Measurements from ENCODE around the gene NNAT.
"Not testable (repeated sequence)": the region's sequence is repeated elsewhere in the genome, so short reads cannot be mapped to it uniquely, and the experiment has no call there.

The NNAT gene

DNA sequence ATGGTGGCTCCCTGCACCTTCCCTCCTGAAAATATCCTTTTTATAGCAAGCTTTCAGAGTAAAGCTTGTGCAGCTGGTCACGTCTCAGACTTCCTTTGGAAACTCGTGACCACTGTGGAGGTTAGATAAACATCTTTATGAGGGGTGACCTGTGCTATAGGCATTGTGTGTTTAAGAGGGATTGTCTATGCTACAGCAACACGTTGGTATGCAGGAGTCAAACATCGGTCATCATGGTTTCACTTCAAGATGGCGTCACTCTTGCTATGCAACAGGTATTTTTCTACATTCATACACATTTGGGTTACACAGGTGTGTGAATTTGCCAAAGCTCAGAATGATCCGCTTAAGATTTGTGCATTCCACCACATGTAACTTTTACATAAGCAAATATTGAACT is 21.2 kb downstream of the NNAT start:
- DNase-seq = no peak

DNA sequence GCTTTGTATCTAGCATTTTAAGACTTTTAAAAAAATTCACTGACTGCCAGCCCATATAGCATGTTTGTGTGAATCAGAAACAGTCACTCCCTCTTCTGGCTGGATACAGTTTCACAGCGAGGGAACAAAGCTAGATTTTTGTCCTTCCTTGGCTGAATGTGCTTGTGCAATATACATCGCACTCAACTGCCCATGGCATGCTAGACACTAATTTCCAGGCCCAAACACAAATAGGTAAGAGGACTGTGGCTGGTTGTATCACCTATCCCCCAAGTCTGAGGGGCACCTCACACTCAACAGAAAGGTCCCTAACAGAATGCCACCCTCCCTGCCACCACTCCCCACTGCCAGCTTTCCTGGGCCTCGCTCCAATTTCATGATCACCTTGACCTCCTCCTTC is 22.8 kb downstream of the NNAT start:
- no peak for DNase-seq

DNA sequence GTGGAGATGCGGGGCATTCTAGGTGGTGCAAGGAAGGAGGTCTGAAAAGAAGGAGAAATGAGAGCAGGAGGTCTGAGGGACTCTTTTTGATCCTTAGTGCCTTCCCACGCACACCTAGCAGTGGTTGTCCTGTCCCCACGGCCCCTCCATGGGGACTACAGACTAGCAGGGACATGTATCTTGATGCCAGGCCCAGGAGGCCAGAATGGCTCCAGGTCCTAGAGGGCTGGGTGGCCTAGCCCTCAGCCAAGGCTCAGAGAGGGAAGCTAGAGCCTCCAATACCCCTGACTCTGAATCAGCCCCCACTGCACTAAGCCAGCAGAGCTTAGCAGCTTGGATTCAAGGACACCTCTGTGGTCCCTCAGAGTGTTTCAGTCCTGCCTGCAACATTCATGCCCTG is 23.3 kb downstream of the NNAT start:
- no peak for DNase-seq

DNA sequence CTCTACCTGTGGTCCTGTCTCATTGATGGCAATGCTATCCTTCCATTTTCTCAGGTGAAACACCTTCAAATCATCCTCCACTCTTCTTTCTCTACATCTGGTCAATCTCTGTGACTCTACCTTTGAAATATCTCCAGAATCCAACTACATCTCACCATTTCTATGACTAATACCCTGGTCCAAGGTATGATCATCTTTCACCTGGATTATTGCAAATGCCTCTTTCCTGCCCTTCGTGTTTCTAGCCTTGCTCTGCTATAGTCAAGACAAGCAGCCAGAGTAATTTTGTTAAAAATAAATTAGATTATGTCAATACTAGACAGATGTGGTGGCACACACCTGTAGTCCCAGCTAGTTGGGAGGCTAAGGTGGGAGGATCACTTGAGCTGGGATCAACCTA is 24.5 kb downstream of the NNAT start:
- no peak for DNase-seq

DNA sequence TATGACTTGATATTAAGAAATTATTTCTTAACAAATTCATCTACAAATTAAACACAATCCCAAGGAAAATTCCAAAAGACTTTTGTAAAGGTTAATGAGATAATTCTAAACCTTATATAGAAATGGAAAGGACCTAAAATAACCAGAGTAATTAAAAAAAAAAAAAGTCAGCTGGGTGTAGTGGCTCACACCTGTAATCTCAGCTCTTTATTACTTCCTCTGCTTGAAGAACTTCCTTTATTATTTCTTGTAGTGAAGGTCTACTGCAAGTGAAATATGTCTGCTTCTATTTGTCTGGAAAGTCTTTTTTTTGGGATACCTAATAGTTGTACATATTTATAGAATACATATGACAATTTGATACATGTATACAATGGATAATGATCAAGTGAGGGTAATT is 26.9 kb downstream of the NNAT start:
- no peak for DNase-seq

DNA sequence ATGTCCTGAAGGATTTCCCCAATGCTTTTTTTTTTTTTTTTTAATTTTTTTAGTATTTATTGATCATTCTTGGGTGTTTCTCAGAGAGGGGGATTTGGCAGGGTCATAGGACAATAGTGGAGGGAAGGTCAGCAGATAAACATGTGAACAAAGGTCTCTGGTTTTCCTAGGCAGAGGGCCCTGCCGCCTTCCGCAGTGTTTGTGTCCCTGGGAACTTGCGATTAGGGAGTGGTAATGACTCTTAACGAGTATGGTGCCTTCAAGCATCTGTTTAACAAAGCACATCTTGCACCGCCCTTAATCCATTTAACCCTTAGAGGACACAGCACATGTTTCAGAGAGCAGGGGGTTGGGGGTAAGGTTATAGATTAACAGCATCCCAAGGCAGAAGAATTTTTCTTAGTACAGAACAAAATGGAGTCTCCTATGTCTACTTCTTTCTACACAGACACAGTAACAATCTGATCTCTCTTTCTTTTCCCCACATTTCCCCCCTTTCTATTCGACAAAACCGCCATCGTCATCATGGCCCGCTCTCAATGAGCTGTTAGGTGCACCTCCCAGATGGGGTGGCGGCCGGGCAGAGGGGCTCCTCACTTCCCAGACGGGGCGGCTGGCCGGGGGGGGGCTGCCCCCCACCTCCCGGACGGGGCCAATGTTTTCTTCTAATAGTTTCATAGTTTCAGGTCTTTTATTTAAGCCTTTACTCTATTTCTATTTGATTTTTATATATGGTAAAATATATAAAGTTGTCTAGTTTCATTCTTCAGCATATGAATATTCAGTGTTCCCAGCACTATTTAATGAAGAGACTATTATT is 29.3 kb downstream of the NNAT start:
- DNase-seq = not testable (repeated sequence)

DNA sequence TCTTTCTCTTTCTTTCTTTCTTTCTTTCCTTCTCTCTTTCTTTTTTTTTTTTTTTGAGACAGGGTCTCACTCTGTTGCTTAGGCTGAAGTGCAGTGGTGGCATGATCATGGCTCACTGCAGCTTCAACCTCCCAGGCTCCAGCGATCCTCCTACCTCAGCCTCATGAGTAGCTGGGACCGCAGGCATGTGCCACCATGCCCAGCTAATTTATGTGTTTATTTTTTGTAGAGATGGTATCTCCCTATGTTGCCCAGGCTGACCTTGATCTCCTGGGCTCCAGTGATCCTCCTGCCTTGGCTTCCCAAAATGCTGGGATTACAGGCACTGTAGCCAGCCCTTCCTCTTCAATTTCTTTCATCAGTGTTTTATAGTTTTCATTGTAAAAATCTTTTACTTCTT is 30.6 kb downstream of the NNAT start:
- DNase-seq = not testable (repeated sequence)

DNA sequence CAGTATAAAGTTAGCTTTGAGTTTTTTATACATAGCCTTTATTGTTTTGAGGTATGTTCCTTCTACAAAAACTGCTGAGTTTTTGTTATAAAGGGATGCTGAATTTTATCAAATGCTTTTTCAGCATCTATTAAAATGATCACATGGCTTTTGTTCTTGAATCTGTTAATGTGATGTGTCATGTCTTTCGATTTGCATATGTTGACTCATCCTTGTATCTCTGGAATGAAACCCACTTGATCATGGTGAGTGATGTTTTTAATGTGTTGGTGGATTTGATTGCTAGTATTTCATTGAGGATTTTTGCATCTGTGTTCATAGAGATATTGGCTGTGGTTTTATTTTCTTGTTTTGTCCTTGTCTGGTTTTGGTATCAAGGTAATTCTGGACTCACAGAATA is 31.4 kb downstream of the NNAT start:
- DNase-seq = peak; percentile 49

DNA sequence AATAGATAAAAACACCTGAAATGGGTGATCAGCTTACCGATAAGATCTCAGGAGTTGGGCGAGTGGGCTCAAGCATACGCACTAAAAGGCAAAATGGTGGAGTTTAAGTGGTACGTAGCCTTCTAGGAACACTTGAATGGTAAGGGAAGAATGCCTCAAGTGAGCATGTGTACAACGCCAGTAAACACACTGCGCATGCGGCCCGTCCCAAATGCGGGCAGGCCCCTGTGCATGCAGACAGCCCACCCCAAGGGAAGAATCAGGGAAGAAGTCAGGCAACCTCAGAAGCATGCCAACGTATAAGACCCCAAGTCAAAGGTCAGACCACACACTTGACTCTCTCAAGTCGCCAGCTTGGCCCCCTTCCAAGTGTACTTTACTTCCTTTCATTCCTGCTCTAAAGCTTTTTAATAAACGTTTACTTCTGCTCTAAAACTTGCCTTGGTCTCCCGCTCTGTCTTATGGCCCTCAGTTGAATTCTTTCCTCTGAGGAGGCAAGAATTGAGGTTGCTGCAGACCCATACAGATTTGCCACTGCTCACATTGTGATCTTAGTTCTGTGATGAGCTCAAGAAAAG is 33.8 kb downstream of the NNAT start:
- DNase-seq = not testable (repeated sequence)

DNA sequence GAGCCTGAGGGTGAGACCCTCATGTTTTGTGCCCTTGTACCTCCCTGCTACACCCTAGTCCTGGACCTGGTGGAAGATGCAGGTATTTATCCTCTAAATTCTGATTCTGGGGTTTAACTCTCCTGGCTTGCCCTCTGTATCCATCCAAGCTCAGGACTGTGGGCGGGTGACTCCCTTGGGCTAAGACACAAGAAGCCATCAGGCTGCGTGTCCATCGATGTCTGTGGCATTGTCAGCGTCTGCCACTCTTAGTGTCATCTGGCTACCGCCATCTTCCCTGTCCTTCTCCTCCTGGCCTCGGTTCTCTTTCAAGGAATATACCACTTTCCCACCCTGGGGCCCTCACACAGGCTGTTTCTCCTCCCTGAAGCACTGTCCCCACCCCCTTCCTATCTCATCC is 35.5 kb downstream of the NNAT start:
- no peak for DNase-seq

DNA sequence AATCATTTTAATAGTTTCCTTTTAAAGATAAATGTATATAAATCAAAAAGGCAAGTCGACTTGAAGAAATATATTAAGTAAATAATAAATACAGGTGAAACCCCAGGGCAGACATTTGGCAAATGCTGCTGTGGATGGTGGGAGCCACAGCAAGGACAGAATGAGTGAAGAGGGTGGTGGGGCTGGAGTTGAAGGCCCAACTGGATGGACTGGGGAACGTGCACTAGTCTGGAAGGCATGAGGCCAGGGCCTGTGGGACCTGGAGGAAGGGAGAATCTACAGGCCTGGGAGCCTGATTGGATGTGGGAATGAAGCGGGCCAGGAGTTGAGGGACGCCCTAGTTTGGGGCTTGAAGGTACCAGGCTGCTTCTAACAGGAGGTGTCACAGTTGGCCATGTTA is 37.3 kb downstream of the NNAT start:
- DNase-seq = no peak

DNA sequence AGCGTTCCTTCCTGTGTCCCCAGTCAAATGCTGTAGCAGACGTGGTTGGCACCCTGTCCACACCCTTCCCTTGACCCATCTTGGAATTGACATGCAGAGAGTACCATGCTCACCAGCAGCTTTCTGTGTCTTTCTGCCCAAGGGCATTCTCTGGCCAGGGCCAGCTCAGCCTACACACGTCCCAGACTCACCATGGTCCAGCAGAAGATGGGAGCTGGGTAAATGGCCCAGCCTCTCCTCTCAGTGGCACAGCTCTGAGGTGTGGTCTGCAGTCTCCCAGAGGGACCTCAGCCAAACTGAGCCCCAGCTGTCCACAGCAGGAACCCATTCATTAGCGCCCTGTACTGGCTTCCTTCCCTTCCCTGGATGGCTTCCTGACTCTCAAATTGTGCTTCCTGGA is 37.7 kb downstream of the NNAT start:
- DNase-seq = no peak

DNA sequence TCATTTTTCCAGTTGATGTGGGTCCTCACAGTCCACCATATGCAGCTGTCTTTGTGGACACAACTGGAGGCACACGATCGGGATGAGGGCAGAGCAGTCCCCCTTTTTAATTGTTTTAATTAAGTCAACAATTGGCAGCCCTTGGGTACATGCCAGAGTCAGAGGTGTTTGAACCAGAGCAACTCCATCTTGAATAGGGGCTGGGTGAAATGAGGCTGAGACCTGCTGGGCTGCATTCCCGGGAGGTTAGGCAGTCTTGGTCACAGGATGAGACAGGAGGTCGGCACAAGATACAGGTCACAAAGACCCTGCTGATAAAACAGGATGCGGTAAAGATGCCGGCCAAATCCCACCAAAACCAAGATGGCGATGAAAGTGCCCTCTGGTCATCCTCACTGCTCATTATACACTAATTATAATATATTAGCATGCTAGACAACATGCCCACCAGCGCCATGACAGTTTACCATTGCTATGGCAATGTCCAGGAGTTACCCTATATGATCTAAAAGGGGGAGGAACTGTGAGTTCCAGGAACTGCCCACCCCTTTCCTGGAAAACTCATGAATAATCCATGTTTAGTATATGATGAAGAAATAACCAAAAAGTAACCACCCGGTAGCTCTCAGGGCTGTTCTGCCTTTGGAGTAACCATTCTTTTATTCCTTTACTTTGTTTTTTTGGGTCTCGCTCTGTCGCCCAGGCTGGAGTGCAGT is 38.4 kb downstream of the NNAT start:
- DNase-seq = no peak

DNA sequence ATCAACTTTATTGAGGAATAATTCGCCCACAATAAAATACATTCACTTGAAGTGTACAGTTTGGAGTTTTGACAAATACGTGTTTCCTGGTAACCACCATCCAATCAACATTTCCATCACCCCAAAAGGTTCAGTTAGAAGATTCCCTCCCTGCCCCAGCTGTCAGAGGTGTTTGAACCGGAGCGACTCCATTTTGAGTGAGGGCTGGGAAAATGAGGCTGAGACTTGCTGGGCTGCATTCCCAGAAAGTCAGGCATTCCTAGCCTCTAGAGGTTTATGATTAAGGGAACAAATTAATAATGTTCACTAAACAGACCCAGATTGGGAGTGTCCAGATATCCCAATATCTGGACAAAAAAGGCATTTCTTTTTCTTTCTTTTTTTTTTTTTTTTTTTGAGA is 39.6 kb downstream of the NNAT start:
- no peak for DNase-seq

DNA sequence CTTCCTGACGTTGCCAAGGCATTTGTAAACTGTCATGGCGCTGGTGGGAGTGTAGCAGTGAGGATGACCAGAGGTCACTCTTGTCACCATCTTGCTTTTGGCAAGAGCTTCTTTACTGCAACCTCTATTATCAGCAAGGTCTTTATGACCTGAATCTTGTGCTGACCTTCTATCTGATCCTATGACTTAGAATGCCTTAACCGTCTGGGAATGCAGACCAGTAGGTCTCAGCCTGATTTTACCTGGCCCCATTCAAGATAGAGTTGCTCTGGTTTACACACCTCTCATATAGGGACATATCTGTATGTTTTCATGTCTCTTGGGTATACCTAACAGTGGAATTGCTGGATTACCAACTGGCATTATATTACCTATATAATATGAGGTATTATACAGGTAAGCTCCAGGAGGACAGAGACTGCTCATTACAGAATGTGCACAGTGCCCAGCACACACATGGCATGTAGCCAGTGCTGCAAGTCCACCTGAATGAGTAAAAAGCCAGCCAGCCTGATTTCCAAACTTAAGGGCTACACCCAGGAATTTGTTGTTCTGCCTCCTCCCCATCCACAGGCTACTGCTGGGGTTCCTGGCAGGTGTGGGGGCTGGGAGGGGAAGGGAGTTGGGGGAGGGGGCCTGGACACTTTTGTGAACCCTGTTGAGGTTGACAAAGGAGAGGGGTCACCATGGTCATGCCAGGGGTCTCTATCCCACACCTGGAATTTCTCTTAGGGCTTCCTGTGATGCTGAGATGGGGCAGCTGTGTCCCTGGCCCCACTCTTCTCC is 41.8 kb downstream of the NNAT start:
- DNase-seq = no peak

DNA sequence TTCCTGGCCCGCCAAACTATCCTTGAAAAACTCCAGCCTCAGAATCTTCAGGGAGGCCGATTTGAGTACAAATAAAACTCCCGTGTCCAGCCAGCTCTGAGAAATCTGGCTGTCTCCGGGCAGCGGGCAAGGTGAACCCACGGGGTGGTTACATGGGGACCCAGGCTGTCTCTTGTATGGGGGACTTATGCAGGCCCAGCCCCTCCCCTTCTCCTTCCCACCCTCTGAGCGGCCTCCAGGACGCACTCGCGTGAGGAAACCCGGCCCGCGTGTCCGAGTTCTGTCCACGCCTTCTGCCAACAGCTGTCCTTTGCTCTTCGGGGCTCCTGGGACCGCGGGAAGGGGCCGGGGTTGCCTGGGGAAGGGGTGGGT is 43.0 kb downstream of the NNAT start:
- DNase-seq = no peak

DNA sequence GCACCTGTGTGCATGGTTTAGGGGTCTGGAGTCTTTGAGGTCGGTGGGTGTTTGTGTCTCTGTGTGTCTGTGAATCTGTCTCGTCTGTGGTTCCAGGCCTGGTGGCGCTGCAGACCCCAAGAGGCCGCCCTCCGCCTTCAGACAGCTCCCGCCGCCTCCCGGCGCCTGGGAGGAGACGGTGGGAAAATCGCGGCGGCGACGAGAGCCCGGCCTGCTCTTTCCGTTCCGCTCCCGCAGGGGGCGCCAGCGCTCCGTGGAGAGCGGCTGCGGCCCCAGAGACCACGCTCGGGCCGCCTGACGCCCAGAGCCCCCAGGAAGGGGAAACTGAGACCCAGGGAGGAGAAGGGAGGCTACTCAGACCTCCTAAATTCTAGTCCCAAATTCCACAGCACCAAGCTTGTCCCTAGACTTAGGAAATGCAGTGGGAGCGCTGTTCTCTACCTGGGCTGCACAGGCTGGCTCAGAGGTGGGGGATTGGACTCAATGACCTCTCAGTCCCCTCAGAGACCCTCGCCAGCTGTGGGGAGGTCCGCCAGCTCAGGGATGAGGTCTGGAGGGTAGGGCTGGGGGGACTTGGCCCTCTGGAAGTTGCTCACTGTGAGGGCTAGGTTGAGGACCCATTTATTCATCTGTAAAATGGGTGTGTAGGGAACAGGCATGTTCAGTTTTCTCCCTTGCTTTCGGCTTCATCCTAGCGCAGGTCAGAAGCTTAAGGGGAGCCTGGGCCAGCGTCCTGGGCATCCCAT is 43.5 kb downstream of the NNAT start:
- DNase-seq = peak; percentile 18

DNA sequence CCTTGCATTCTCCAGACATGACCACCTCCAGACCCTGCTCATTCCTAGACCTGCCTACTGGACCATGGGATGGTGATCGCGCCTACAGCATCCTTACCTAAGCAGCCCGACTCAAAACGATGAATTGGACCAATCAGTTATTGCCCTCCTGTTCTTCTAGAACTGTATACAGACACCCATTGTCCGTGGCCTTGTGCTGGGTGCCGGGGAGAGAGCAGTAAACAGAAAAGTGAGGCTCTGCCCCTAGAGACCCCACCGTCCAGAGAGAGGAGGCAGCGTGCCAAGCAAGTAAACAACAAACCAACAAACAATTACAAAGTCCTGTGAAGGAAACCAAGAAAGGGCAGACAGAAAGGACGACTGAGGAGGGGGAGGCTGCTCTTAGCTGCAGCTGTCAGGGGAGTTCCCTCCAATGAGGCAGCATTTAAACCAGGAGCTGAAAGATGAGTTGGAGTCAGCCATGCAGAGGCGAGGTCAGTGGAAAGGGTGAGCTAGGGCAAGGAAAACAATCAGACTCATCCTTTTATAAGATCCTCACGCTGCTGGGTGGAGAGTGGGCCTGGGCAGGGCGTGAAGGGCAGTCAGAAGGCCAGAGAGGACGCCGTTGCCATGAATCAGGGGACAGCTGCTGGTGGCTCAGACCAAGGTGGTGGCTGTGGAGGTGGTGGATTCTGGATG is 44.2 kb downstream of the NNAT start:
- no peak for DNase-seq

DNA sequence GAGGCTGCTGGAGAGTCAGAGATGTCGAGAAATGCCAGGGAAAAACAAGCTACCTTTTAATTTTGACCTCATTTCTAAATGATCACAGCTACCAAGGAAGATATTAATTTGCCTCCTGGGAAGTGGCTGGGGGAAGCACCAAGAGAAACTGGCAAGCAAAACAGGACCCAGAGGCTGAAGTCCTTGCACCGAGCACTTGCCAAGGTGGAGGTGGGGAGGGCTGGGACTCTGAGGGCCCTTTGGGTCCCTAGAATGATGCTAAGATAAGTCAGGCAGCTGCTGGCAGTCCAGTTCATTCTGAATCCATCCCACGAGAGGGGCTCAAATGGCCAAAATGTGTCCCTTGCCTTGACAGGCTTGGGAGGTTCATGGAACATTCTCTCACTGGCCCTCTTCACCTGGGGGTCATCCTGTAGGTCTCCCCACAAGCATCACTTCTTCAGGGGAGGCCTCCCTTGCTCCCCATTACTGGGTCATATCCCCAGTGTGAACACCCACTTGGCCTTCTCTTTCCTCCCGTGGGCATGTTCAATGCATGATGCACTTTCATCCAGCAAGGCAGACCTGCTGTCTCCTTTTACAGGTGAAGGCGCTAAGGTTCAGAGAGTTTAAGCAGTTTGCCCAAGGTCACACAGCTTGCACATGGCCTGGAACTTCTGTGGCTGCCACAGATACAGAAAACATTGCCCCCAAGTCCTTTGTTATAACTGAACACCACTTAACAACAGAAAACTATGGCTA is 45.7 kb downstream of the NNAT start:
- DNase-seq = no peak

DNA sequence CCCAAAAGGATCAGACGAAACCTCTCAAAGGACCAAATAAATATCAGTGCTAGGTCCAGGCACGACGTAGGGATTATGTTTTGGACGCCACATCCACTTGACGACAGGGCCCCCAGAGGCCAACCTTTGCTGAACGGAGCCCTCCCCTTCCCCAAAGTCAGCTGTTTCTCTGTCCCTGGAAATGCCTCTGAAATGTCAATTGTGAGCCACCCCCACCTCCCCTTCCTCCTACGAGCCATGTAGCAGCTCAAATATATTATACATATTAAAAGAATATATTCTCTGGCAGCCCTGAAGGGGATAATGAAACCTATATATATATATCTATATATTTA is 46.2 kb downstream of the NNAT start:
- no peak for DNase-seq
